IMR-90 (cell line): Measurements from ENCODE around the gene SRRD. TPM values are rescaled to one million over a fixed set of nuclear protein-coding genes. Genes with fewer than 3 reads are reported as not detected.

Source experiments
- ATAC-seq: fragments of 200-7000 bp; cut with Tn5 transposase; 2 replicates; pipeline ENCODE4 v1.9.1; 2020; ENCODE audit warnings: low read depth, mild to moderate bottlenecking, moderate library complexity
- BruUV-seq: library from RNA; stranded (reverse); fragments of 400-500 nt; replicated peaks from 2 replicates; lab custom pipeline; 2021; lab: Mats Ljungman, UMichigan
- CTCF ChIA-PET: fragments of 300-600 bp; formaldehyde crosslinking; extraction: SDS; loops from one replicate; lab custom pipeline; 2021; ENCODE audit warnings: antibody characterized with exemption; lab: Yijun Ruan, JAX
- POLR2A ChIA-PET: fragments of 300-600 bp; sonication (Branson Sonifier 250); formaldehyde crosslinking; loops from one replicate; lab custom pipeline; 2022; ENCODE audit warnings: antibody characterized with exemption; ENCODE audit not compliant: unreplicated experiment; lab: Charles Lee
- DNase-seq: peaks from one replicate; pipeline ENCODE4 v3.0.0; 2013
- H2AFZ ChIP-seq: replicated peaks from 2 replicates; pipeline ENCODE3; 2013; ENCODE audit warnings: low read length, mild to moderate bottlenecking; ENCODE audit not compliant: poor library complexity
- H2AK5ac ChIP-seq: 2 replicates; pipeline ENCODE4 v1.6.1; 2013; ENCODE audit warnings: low read depth, low read length, inconsistent platforms
- H2AK9ac ChIP-seq: replicated peaks from 2 replicates; pipeline ENCODE3; 2013; ENCODE audit warnings: mild to moderate bottlenecking, low read depth, low read length, moderate library complexity; ENCODE audit not compliant: poor library complexity
- H2BK120ac ChIP-seq: 2 replicates; pipeline ENCODE4 v1.6.1; 2013; ENCODE audit warnings: low read depth, low read length, inconsistent platforms
- H2BK15ac ChIP-seq: 3 replicates; pipeline ENCODE4 v1.6.1; 2013; ENCODE audit warnings: low read depth, low read length, inconsistent platforms
- H2BK20ac ChIP-seq: 2 replicates; pipeline ENCODE4 v1.6.1; 2013; ENCODE audit warnings: low read depth, mild to moderate bottlenecking, inconsistent platforms, low read length, moderate library complexity
- H2BK5ac ChIP-seq: 2 replicates; pipeline ENCODE4 v1.6.1; 2013; ENCODE audit warnings: mild to moderate bottlenecking, low read depth, low read length, inconsistent platforms; ENCODE audit not compliant: poor library complexity, severe bottlenecking
- H3K14ac ChIP-seq: replicated peaks from 2 replicates; pipeline ENCODE4 v1.6.1; 2013; ENCODE audit warnings: low read depth, low read length, inconsistent platforms
- H3K18ac ChIP-seq: 2 replicates; pipeline ENCODE4 v1.6.1; 2013; ENCODE audit warnings: low read depth, low read length, control low read depth
- H3K23ac ChIP-seq: 2 replicates; pipeline ENCODE4 v1.6.1; 2013; ENCODE audit warnings: low read depth, low read length, inconsistent platforms
- H3K27ac ChIP-seq: 2 replicates; pipeline ENCODE4 v1.5.1; 2013; ENCODE audit warnings: mild to moderate bottlenecking, control low read depth, low read length; ENCODE audit not compliant: insufficient read depth
- H3K27me3 ChIP-seq: 2 replicates; pipeline ENCODE4 v1.6.1; 2013; ENCODE audit warnings: low read length; ENCODE audit not compliant: control insufficient read depth, insufficient read depth
- H3K36me3 ChIP-seq: 2 replicates; pipeline ENCODE4 v1.6.1; 2013; ENCODE audit warnings: low read length, mixed read lengths; ENCODE audit not compliant: control insufficient read depth, insufficient read depth
- H3K4ac ChIP-seq: 2 replicates; pipeline ENCODE4 v1.6.1; 2013; ENCODE audit warnings: low read depth, low read length, inconsistent platforms
- H3K4me1 ChIP-seq: 2 replicates; pipeline ENCODE4 v1.6.1; 2013; ENCODE audit warnings: low read length, mixed read lengths; ENCODE audit not compliant: control insufficient read depth, insufficient read depth
- H3K4me2 ChIP-seq: 2 replicates; pipeline ENCODE4 v1.6.1; 2013; ENCODE audit warnings: low read depth, mild to moderate bottlenecking, control low read depth, low read length, moderate library complexity
- H3K4me3 ChIP-seq: 2 replicates; pipeline ENCODE4 v1.5.1; 2013; ENCODE audit warnings: low read depth, mild to moderate bottlenecking, control low read depth, low read length, moderate library complexity; ENCODE audit not compliant: insufficient read depth
- H3K56ac ChIP-seq: 2 replicates; pipeline ENCODE4 v1.6.1; 2013; ENCODE audit warnings: low read length, inconsistent platforms; ENCODE audit not compliant: insufficient read depth; ENCODE audit errors: extremely low read depth
- H3K79me1 ChIP-seq, 2 experiments: 2 replicates each; pipeline ENCODE4 v1.6.1; 2013; ENCODE audit warnings: low read length in 2 of 2, inconsistent platforms in 1 of 2, low read depth in 1 of 2
- H3K9ac ChIP-seq: 2 replicates; pipeline ENCODE4 v1.6.1; 2013; ENCODE audit warnings: low read depth, low read length, control low read depth
- H3K9me1 ChIP-seq: 2 replicates; pipeline ENCODE4 v1.6.1; 2013; ENCODE audit warnings: low read length, inconsistent platforms; ENCODE audit not compliant: insufficient read depth
- H3K9me3 ChIP-seq: 2 replicates; pipeline ENCODE4 v1.6.1; 2013; ENCODE audit warnings: low read length; ENCODE audit not compliant: control insufficient read depth, insufficient read depth
- H4K20me1 ChIP-seq: 2 replicates; pipeline ENCODE4 v1.6.1; 2013; ENCODE audit warnings: low read length, inconsistent platforms; ENCODE audit not compliant: insufficient read depth
- H4K5ac ChIP-seq: 2 replicates; pipeline ENCODE4 v1.6.1; 2013; ENCODE audit warnings: mild to moderate bottlenecking, low read depth, low read length, control low read depth
- H4K8ac ChIP-seq, 2 experiments: 2 replicates each; pipeline ENCODE4 v1.6.1; 2013; ENCODE audit warnings: low read depth in 2 of 2, low read length in 2 of 2, control low read depth in 1 of 2, inconsistent platforms in 1 of 2
- H4K91ac ChIP-seq: 2 replicates; pipeline ENCODE4 v1.6.1; 2013; ENCODE audit warnings: low read depth, low read length, inconsistent platforms; ENCODE audit not compliant: insufficient read depth
- MAFK ChIP-seq: IDR thresholded peaks from 2 replicates; pipeline ENCODE4 v1.6.1; 2012; ENCODE audit warnings: low read depth, low read length, improper control_type of control experiment
- MXI1 ChIP-seq: IDR thresholded peaks from 2 replicates; pipeline ENCODE4 v1.6.1; 2012; ENCODE audit warnings: low read depth, mild to moderate bottlenecking, low read length, moderate library complexity, borderline replicate concordance
- WGBS, 2 experiments: methylation state at CpG; one replicate each; pipeline versions ENCODE4 v1.1.5 to v1.1.7; 2013; ENCODE audit warnings: missing lambda C conversion rate in 2 of 2; ENCODE audit not compliant: insufficient read length in 1 of 2; ENCODE audit errors: extremely low coverage in 2 of 2; 5-methylcytosine and 5-hydroxymethylcytosine counted together
- dilution Hi-C: fragments of 300-500 bp; cut with HindIII; formaldehyde crosslinking; loops from one replicate; pipeline ENCODE4 v1.14.3; 2018; ENCODE audit warnings: low sequenced_read_pairs; ENCODE audit not compliant: unreplicated experiment
- in situ Hi-C: fragments of 300-500 bp; cut with MboI; formaldehyde crosslinking; loops from 3 replicates; pipeline ENCODE4 v1.14.3; 2019; ENCODE audit warnings: low sequenced_read_pairs, inconsistent platforms, mixed read lengths
- intact Hi-C: fragments of 100-400 bp; cut with micrococcal nuclease; formaldehyde crosslinking; loops from 2 replicates; pipeline ENCODE4 v1.10.0; 2022
- polyA plus RNA-seq, 3 experiments: library from polyadenylated mRNA; depleted of rRNA; stranded (reverse); fragments of >200 nt; gene quantifications; 2 replicates each; pipeline ENCODE4 v1.2.3, GENCODE V29; 2012; ENCODE audit warnings: low replicate concordance in 1 of 3
- total RNA-seq: library from RNA; depleted of rRNA; stranded (reverse); fragments of >200 nt; gene quantifications from 2 replicates; pipeline ENCODE4 v1.2.3, GENCODE V29; 2012
- TF ChIP-seq, protein P1 (sequence below): fragments of 150-350 bp; IDR thresholded peaks from 2 replicates; pipeline ENCODE4 v1.6.1; 2016; ENCODE audit warnings: low read depth, mild to moderate bottlenecking, low read length, moderate library complexity, borderline replicate concordance
- TF ChIP-seq, protein P2 (sequence below): conservative IDR thresholded peaks from 2 replicates; pipeline ENCODE4 v1.5.1; 2012; ENCODE audit warnings: mild to moderate bottlenecking, low read depth, low read length, improper control_type of control experiment
- TF ChIP-seq, protein P3 (sequence below): fragments of 150-350 bp; IDR thresholded peaks from 2 replicates; pipeline ENCODE4 v1.6.1; 2017; ENCODE audit warnings: mild to moderate bottlenecking, antibody characterized with exemption, low read length, low read depth

SRRD gene
- total and polyA plus RNA-seq, 2 of the 4 experiments (the other 2 are of a cell fraction), result 18.3 to 24.0 TPM

DNA sequence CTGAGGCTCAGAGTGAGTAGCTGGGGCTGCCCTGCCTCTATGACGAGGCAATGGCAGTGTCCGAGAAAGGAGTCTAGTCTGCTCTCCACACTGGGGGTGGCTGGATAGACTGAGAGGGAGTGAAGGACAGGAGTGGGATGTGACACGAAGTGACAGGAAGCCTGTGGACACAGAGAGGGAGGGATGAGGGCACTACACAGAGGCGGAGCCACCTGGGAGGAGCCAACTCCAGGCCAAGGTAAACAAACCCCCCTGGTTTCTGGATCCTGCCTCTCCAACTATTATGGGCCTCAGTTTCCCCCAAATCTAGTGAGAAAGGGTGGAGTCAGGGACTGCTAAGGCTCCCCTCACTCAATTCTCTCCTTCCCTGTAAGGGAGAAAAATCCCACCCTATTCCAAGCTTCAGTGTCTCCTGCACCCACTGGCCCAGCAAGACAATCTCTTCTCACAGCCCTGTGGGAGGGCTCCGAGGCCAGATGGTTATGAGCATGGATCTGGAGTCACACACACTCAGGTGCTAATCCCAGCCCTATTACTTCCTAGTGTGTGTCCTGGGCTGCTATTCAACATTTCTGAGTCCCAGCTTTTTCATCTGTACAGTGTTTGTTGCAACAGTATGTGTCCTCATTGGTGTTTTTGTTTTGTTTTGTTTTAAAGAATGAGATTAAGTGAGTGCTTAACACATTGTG lies 29.7 kb upstream of the SRRD start:
- H3K4me3 ChIP-seq, result no peak overlapping the region
- H4K91ac ChIP-seq, result no peak overlapping the region
- dilution Hi-C loops (no loop called here), intact Hi-C loops (no loop called here), in situ Hi-C loops (no loop called here)
- no peak overlapping the region for H3K23ac ChIP-seq
- H3K4ac ChIP-seq, result no peak overlapping the region
- no peak overlapping the region for H2BK20ac ChIP-seq
- no peak overlapping the region for H3K9ac ChIP-seq
- H3K4me1 ChIP-seq, result no peaks in the 10 kb centered on the region
- H3K9me1 ChIP-seq, result no peaks in the 10 kb centered on the region
- H2BK15ac ChIP-seq, result no peak overlapping the region
- H3K56ac ChIP-seq, result no peak overlapping the region
- no peak overlapping the region for H2AK9ac ChIP-seq
- no TSS peak for BruUV-seq
- H3K4me2 ChIP-seq, result no peak overlapping the region
- no peak overlapping the region for H3K18ac ChIP-seq
- no peak overlapping the region for H2AK5ac ChIP-seq
- WGBS, 2 experiments, result 100% methylated on average over 1 of the region's 5 CpGs; no CpG with 5 or more reads in 1 of the 2 experiments
- TF ChIP-seq, protein P1, sequence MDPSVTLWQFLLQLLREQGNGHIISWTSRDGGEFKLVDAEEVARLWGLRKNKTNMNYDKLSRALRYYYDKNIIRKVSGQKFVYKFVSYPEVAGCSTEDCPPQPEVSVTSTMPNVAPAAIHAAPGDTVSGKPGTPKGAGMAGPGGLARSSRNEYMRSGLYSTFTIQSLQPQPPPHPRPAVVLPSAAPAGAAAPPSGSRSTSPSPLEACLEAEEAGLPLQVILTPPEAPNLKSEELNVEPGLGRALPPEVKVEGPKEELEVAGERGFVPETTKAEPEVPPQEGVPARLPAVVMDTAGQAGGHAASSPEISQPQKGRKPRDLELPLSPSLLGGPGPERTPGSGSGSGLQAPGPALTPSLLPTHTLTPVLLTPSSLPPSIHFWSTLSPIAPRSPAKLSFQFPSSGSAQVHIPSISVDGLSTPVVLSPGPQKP, result no peak
- TF ChIP-seq MXI1 (no peak), MAFK (no peak)
- TF ChIP-seq, protein P2, sequence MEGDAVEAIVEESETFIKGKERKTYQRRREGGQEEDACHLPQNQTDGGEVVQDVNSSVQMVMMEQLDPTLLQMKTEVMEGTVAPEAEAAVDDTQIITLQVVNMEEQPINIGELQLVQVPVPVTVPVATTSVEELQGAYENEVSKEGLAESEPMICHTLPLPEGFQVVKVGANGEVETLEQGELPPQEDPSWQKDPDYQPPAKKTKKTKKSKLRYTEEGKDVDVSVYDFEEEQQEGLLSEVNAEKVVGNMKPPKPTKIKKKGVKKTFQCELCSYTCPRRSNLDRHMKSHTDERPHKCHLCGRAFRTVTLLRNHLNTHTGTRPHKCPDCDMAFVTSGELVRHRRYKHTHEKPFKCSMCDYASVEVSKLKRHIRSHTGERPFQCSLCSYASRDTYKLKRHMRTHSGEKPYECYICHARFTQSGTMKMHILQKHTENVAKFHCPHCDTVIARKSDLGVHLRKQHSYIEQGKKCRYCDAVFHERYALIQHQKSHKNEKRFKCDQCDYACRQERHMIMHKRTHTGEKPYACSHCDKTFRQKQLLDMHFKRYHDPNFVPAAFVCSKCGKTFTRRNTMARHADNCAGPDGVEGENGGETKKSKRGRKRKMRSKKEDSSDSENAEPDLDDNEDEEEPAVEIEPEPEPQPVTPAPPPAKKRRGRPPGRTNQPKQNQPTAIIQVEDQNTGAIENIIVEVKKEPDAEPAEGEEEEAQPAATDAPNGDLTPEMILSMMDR, result no peak
- TF ChIP-seq, protein P3, sequence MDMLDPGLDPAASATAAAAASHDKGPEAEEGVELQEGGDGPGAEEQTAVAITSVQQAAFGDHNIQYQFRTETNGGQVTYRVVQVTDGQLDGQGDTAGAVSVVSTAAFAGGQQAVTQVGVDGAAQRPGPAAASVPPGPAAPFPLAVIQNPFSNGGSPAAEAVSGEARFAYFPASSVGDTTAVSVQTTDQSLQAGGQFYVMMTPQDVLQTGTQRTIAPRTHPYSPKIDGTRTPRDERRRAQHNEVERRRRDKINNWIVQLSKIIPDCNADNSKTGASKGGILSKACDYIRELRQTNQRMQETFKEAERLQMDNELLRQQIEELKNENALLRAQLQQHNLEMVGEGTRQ, result no peak
- no peak overlapping the region for H2BK5ac ChIP-seq
- H4K8ac ChIP-seq, result no peak overlapping the region
- peaks cover 0 to 4% of the 10 kb centered on the region in 2 experiments; a peak in 2 of 4 replicates for H3K79me1 ChIP-seq
- no peak overlapping the region for H4K5ac ChIP-seq
- POLR2A ChIA-PET, result no interaction called here
- H3K27me3 ChIP-seq, result no peaks in the 10 kb centered on the region
- H2AFZ ChIP-seq, result no peak overlapping the region
- H3K9me3 ChIP-seq, result no peaks in the 10 kb centered on the region
- CTCF ChIA-PET, result no interaction called here
- H3K36me3 ChIP-seq, result peaks cover 40% of the 10 kb centered on the region
- ATAC-seq (no peak), DNase-seq (no peak)
- no peak overlapping the region for H2BK120ac ChIP-seq
- no peak overlapping the region for H3K14ac ChIP-seq
- no peaks in the 10 kb centered on the region for H4K20me1 ChIP-seq
- no peak overlapping the region for H3K27ac ChIP-seq
